Thyroid gland (tissue), 4 donors: ENCODE data around the gene ARGLU1. TPM values are rescaled to one million over a fixed set of nuclear protein-coding genes. Genes with fewer than 3 reads are reported as not detected.

ENCODE experiments used
- DNase-seq, 2 donors: peaks; one replicate each; pipeline ENCODE4 v3.0.0-alpha.2; 2019
- H3K27ac ChIP-seq, 3 donors: fragments of 200-600 bp; sonication (generic); 1 replicate in 2 of 3; 2 replicates in 1 of 3; pipeline ENCODE4 v1.5.1; 2016 to 2019; ENCODE audit warnings: mild to moderate bottlenecking in 1 of 3, moderate library complexity in 1 of 3
- H3K27me3 ChIP-seq: fragments of 200-600 bp; sonication (generic); one replicate; pipeline ENCODE4 v1.5.1; 2019
- H3K36me3 ChIP-seq, 2 donors: fragments of 200-600 bp; sonication (generic); one replicate each; pipeline ENCODE4 v1.5.1; 2016 to 2019
- H3K4me1 ChIP-seq, 2 donors: fragments of 200-600 bp; sonication (generic); one replicate each; pipeline ENCODE4 v1.5.1; 2017 to 2019
- H3K4me3 ChIP-seq, 3 donors: fragments of 200-600 bp; sonication (generic); replicated peaks in 1 of 3; 1 replicate in 2 of 3; 2 replicates in 1 of 3; pipeline ENCODE4 v1.5.1; 2016; ENCODE audit warnings: mild to moderate bottlenecking in 1 of 3
- H3K9me3 ChIP-seq: fragments of 200-600 bp; sonication (generic); one replicate; pipeline ENCODE4 v1.5.1; 2017
- CTCF ChIP-seq, 6 experiments: fragments of 200-600 bp in 3 of 6; fragments of 450-650 bp in 3 of 6; sonication (generic) in 3 of 6; IDR thresholded peaks; one replicate each; pipeline ENCODE4 v1.5.1; 2016 to 2019; ENCODE audit warnings: antibody characterized with exemption in 6 of 6, mild to moderate bottlenecking in 2 of 6, inconsistent platforms in 1 of 6, moderate library complexity in 1 of 6
- POLR2A ChIP-seq, 2 donors: fragments of 450-650 bp; IDR thresholded peaks; one replicate each; pipeline ENCODE4 v1.6.1; 2017; ENCODE audit warnings: antibody characterized with exemption in 2 of 2, mild to moderate bottlenecking in 2 of 2, moderate library complexity in 1 of 2
- WGBS, 2 donors: methylation state at CpG; one replicate each; pipeline ENCODE4 v1.1.5; 2017; 5-methylcytosine and 5-hydroxymethylcytosine counted together
- intact Hi-C: fragments of 100-400 bp; cut with DNase I; formaldehyde crosslinking; loops from one replicate; pipeline ENCODE4 v1.15.1; 2023
- total RNA-seq, 4 donors: library from RNA; depleted of rRNA; stranded (reverse); fragments of >200 nt; gene quantifications; one replicate each; pipeline ENCODE4 v1.2.3, GENCODE V29; 2016

Gene ARGLU1
- total RNA-seq, 4 donors from 2014 or later, result 73.9 to 165 (median 119) TPM

- Histone ChIP-seq H3K9me3 (no peaks in the 10 kb centered on the region), H3K4me3 (no peak overlapping the region), H3K27ac (peak overlapping the region in 1 of 3 donors; percentile 20), H3K4me1 (peaks cover 9% of the 10 kb centered on the region in 2 donors), H3K27me3 (no peaks in the 10 kb centered on the region), H3K36me3 (no peaks in the 10 kb centered on the region)
- 61 to 62% methylated on average over 12 of the region's 12 CpGs for WGBS, 2 donors
- TF ChIP-seq CTCF (IDR thresholded peaks at IDR 0.05), result peak in 3 of 6 experiments; percentile 38 to 47 (median 44)
- no peak for TF ChIP-seq POLR2A (IDR thresholded peaks at IDR 0.05)
- no peak for DNase-seq
- intact Hi-C loops, result no loop called here
Measured at GRCh38 chr13:106520251-106521054, 47.5 kb downstream of the ARGLU1 start.

- Histone ChIP-seq H3K9me3 (no peaks in the 10 kb centered on the region), H3K27me3 (no peaks in the 10 kb centered on the region), H3K4me3 (no peak overlapping the region), H3K36me3 (no peaks in the 10 kb centered on the region), H3K27ac (no peak overlapping the region), H3K4me1 (peaks cover 9% of the 10 kb centered on the region in 2 donors)
- 84 to 90% methylated on average over 11 of the region's 11 CpGs for WGBS, 2 donors
- intact Hi-C loops, result no loop called here
- no peak for DNase-seq
- no peak for TF ChIP-seq CTCF (IDR thresholded peaks at IDR 0.05)
- TF ChIP-seq POLR2A (IDR thresholded peaks at IDR 0.05), result no peak
Measured at GRCh38 chr13:106518512-106518911, 49.4 kb downstream of the ARGLU1 start.

GRCh38 chr13:106517109-106517847, 50.7 kb downstream of the ARGLU1 start:
- Histone ChIP-seq H3K4me1 (peaks cover 9% of the 10 kb centered on the region in 2 donors), H3K36me3 (no peaks in the 10 kb centered on the region), H3K4me3 (no peak overlapping the region), H3K27me3 (no peaks in the 10 kb centered on the region), H3K9me3 (no peaks in the 10 kb centered on the region), H3K27ac (no peak overlapping the region)
- no peak for DNase-seq
- 81 to 90% methylated on average over 4 of the region's 4 CpGs for WGBS, 2 donors
- intact Hi-C loops, result no loop called here
- no peak for TF ChIP-seq POLR2A (IDR thresholded peaks at IDR 0.05)
- no peak for TF ChIP-seq CTCF (IDR thresholded peaks at IDR 0.05)

GRCh38 chr13:106515635-106516254, 52.2 kb downstream of the ARGLU1 start:
- Histone ChIP-seq H3K4me3 (no peak overlapping the region), H3K27ac (no peak overlapping the region), H3K27me3 (no peaks in the 10 kb centered on the region), H3K36me3 (no peaks in the 10 kb centered on the region), H3K9me3 (no peaks in the 10 kb centered on the region), H3K4me1 (peaks cover 0 to under 1% of the 10 kb centered on the region in 2 donors)
- no peak for DNase-seq
- TF ChIP-seq POLR2A (IDR thresholded peaks at IDR 0.05) (no peak), CTCF (IDR thresholded peaks at IDR 0.05) (no peak)
- intact Hi-C loops, result no loop called here
- 83 to 84% methylated on average over 5 of the region's 5 CpGs for WGBS, 2 donors
